GM11168 (cell line): ENCODE measurements around the gene SLAIN2.

Source experiments
- in situ Hi-C: fragments of 300-500 bp; cut with MboI; formaldehyde crosslinking; loops from one replicate; pipeline ENCODE4 v1.12.0; 2022; ENCODE audit warnings: low sequenced_read_pairs; ENCODE audit not compliant: unreplicated experiment

The SLAIN2 gene

DNA sequence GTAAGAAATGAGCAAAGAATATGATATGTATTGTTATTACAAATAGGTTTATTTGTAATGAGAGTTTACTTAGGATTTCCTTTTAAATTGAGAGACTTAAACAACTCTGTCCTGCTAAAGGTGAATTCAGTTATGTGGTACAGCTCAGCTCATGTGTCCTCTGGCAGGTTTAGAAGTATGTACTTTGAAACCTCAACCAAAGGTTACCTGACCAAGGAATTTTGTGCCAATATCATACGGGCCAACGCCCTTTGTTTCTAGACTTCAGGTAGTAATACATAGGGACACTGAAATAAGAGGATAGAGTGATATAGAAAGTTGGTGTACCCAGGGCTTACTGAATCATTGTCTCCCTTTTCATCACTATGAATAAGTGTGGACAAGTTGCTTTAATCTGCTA, 25.7 kb downstream of the SLAIN2 start:
- in situ Hi-C loops: no loop called here

GRCh38 chr4:48368389-48368788, 27.1 kb downstream of the SLAIN2 start:
- in situ Hi-C loops: no loop called here

GRCh38 chr4:48369248-48369647, 27.9 kb downstream of the SLAIN2 start:
- in situ Hi-C loops: no loop called here

GRCh38 chr4:48369771-48370170, 28.4 kb downstream of the SLAIN2 start:
- in situ Hi-C loops: no loop called here

- in situ Hi-C loops: no loop called here
These were observed 29.2 kb downstream of the SLAIN2 start for GRCh38 chr4:48370260-48371134.

DNA sequence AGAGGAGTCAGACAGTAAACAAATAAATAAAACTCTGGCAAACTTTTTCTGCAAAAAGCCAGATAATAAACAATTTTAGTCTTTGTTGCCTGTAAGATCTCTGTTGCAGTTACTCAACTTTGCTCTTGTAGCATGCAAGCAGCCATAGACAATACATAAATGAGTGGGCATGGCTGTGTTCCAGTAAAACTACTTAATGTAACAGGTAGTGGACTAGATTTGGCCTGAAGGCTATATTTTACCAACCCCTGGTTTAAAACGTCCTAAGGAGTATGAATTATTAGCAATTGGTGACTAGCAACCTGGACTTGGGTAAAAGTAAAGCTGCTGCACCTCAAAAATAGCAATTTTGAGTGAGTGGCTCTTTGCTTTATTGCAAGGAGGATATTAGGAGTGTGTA, 30.9 kb downstream of the SLAIN2 start:
- in situ Hi-C loops: no loop called here

- in situ Hi-C loops: no loop called here
These were observed 34.4 kb downstream of the SLAIN2 start for GRCh38 chr4:48375651-48376304.

DNA sequence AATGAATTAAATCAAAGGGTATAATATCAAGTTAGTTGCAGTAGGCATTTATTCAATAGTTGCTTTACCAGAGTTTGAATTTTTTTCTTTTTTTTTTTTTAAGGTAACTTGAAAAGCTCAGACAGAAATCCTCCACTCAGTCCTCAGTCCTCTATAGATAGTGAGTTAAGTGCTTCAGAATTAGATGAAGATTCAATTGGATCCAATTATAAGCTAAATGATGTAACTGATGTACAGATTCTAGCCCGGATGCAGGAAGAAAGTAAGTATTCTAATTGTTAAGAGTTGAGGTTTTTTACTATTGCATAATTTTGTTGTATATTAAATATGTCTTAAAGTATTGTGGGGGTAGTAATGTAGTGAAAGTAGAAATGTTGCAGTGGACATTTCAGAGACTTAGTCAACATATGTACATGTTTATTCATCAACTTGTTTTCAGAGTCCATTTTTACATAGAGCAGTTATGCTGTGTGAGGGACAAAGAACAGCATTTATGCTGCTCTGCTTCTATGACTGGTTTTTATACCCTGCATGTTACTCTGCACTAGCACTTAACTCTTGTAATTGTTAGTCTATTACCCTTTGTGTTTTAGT, 38.4 kb downstream of the SLAIN2 start:
- in situ Hi-C loops: no loop called here

- in situ Hi-C loops: no loop called here
These were observed 39.3 kb downstream of the SLAIN2 start for GRCh38 chr4:48380583-48381167.

DNA sequence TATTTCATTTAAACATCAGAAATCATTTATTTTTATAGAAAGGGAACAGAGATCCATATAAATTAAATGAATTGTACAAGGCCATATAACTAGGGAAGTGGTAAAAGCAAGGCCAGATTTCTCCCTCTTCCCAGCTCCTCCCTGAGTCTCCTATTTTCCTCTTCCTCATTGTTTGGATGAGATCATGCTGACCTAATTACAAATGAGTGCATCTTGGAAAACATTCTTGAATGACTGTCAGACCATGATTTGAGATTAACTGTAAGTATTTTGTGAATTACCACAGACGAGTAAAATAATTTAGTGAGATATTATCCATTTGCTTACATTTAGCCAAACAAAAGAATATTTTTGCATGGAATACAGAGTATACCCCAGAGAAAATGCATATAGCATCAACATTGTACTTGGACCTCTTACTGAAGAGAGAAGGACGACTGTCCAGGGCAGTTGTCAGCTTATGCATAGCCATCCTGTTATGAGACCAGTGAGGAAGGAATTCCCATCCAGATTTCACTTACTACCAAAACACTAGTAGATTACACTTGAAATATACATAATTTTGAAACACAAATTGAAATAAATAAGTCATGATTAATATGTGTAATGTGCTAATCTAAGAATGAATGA, 47.3 kb downstream of the SLAIN2 start:
- in situ Hi-C loops: no loop called here

GRCh38 chr4:48396043-48396442, 54.7 kb downstream of the SLAIN2 start:
- in situ Hi-C loops: no loop called here

- in situ Hi-C loops: no loop called here
These were observed 59.1 kb downstream of the SLAIN2 start for GRCh38 chr4:48400416-48400815.

- in situ Hi-C loops: no loop called here
These were observed 62.0 kb downstream of the SLAIN2 start for GRCh38 chr4:48403358-48403757.

DNA sequence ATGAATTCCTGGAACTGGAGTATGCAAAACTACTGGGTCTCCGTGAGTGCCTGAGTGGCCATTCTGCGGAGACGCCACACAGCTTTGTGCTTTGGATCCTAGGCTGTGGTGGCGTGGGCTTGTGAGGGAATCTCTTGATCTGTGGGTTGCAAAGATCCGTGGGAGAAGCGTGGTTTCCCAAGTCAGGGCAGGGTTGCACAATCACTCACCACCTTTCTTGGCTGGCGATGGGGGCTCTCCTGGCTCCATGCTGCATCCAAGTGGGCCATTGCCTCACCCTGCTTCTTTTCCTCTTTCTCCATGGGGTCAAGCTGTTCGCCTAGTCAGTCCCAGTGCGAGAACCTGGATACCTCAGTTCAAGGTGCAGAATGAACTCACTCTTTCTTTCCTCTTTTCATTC, 62.5 kb downstream of the SLAIN2 start:
- in situ Hi-C loops: no loop called here

- in situ Hi-C loops: no loop called here
These were observed 64.6 kb downstream of the SLAIN2 start for GRCh38 chr4:48405924-48406323.

DNA sequence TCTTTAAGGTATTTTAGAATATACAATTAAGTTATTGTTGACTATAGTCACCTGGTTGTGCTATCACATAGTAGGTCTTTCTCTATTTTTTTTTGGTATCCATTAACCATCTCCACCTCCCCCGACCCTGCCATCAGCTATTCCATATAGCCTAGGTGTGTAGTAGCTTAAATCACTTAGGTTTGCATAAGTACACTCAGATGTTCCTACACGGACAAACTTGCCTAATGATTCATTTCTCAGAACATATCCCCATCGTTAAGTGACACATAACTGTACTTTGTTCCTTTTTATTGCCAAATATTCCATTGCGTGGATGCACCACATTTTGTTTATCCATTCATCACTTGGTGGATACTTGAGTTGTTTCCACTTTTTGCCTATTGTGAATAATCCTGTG, 67.9 kb downstream of the SLAIN2 start:
- in situ Hi-C loops: no loop called here

- in situ Hi-C loops: no loop called here
These were observed 69.5 kb downstream of the SLAIN2 start for GRCh38 chr4:48410812-48411211.

DNA sequence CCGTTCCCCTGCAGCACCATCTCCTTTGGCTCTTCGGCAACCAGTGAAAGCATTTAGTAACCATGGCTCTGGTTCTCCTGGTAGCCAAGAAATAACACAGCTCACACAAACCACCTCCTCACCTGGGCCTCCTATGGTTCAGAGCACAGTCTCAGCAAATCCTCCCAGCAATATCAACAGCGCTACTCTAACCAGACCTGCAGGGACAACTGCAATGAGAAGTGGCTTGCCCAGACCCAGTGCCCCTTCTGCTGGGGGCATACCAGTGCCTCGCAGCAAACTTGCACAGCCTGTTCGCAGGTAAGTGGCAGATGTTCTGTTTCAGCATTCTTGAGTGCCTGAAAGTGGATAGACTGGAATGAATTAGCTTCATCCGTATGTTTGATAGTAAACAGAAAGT, 78.8 kb downstream of the SLAIN2 start:
- in situ Hi-C loops: no loop called here

GRCh38 chr4:48421101-48421500, 79.8 kb downstream of the SLAIN2 start:
- in situ Hi-C loops: no loop called here

GRCh38 chr4:48428926-48429325, 87.6 kb downstream of the SLAIN2 start:
- in situ Hi-C loops: no loop called here
